HL-60/S4 treated with phorbol 12-myristate 13-acetate at 8.2 ng/mL for 4 days and 3 days (cell line): ENCODE measurements around the gene DDHD1.
"Not testable (repeated sequence)": the region's sequence is repeated elsewhere in the genome, so short reads cannot be mapped to it uniquely, and the experiment has no call there.

ENCODE experiments used
- in situ Hi-C: fragments of 300-500 bp; cut with MboI; formaldehyde crosslinking; loops from 2 replicates; pipeline ENCODE4 v1.15.0; 2022; ENCODE audit warnings: low sequenced_read_pairs

DDHD1 gene

DNA sequence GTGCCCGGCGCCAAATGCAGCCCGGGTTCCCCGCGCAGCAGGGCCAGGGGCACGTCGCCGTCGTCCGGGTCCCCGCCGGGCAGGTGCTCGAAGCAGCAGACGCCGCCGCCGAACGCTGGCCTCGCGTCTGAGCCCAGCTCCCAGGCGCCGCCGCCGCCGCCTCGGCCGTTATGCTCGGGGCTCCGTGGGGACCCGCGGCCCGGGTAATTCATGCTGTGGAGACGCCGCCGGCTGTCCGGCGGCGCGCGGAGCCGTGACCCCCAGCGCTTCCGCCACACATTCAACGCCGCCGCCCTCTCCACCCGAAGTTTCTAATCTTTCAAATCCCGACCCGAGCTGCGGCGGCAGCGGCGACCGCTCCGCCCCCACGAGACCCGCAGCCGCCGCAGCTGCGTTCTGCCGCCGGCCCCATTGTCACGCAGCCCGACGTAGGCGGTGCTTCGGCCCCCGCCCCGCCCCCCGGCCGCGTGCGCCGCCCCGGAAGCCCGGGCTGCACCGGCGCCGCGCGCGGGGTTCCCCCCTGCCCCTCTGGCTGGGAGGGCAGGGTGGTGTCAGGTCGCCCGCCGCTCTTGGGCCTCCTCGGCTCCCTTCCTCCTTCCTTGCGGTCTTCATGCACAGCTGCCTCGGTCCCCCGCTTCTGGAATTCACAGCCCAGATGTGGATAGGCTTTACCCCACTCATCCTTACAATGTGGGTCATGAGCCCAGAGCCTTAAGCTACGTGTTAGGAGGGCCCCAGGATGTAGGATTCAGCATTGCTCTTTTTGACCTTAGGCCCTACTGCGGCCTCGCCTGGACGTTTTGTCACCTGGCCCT, at the start of gene DDHD1:
TSS of gene DDHD1 (minus strand) at position 437 of the 815 bp plus-strand sequence. CDS start at position 212, 225 bp downstream.
- in situ Hi-C loops: no loop called here

DNA sequence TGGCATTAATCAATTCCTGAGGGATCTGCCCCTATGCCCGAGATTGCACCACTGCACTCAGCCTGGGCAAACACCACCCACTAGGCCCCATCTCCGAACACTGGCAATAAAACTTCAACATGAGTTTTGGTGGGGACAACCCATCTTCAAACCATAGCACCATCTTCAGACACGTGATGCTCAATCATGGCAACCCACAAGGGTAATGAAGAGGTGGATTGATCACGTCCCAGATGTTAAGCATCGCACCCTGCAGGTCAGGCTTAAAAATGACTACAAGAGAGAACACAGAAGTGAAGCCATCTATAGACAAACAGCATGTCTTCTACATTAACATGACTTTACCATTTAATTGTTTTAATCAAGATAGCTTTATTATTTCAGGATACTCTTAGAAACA, 42.8 kb upstream of the DDHD1 start:
- in situ Hi-C loops: no loop called here

DNA sequence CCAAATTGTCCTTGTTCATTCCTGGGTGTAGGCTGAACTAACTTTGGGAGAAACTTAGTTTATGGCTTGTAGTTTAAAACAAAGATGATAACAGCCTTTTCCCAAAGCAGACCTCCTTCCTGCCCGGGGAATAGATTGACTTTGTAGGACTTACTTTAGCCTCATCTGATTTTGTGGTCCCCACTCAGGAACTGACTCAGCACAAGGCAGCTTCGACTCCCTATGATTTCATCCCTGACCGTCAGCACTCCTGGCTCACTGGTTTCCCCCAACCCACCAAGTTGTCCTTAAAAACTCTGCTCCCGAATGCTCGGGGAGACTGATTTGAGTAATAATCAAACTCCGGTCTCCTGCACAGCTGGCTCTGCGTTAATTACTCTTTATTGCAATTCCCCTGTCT, 40.1 kb upstream of the DDHD1 start:
- in situ Hi-C loops: no loop called here

DNA sequence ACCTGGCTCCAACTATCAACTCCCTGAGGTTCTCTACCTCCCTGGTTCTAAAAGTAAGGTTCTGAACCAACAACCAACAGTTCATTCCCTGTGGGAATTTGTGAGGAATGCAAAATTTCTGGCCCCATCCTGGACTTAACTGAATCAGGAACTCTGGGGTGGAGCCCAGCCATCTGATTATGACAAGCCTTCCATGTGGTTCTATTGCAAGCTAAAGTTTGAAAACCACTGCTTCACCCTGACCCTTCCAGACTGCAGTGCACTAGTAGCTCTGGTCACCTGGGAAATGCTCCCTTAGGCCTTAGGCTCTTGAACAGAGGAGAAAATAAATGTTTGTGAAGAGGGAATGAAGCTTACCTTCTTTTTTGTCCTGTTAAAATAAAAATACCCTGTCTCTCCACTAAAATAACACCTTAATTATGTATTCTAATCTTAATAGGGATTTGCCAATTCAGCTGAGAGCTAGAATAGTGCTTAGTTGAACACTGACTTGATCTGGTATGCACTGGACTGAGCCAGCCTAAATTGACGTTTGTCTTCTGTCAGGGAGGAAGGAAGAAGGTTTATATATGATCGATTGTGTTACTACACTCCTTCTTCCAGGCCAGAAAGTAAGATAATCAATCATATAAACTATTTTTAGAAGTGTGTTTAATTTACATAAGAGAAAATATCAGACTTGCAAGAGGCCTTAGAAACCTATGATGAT, 39.1 kb upstream of the DDHD1 start:
- in situ Hi-C loops: no loop called here

DNA sequence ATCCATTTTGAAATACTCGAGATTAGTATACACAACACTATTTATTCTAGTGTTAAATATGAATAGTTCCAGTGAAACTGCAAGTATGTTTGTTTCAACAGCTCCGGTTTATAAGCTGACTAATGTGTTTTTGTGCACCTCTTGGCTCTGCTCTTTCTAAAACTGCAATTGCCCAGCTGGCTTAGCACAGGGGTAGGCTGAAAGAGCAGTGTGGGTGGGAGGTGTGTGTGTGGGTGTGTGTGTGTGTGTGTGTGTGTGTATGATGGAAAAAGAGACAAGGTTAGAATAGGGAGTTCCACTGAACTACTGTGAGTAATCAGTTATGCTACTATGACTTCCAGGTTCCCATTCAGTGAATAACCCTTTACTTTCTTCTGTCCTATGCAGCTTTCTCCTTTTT, 37.8 kb upstream of the DDHD1 start:
- in situ Hi-C loops: no loop called here

DNA sequence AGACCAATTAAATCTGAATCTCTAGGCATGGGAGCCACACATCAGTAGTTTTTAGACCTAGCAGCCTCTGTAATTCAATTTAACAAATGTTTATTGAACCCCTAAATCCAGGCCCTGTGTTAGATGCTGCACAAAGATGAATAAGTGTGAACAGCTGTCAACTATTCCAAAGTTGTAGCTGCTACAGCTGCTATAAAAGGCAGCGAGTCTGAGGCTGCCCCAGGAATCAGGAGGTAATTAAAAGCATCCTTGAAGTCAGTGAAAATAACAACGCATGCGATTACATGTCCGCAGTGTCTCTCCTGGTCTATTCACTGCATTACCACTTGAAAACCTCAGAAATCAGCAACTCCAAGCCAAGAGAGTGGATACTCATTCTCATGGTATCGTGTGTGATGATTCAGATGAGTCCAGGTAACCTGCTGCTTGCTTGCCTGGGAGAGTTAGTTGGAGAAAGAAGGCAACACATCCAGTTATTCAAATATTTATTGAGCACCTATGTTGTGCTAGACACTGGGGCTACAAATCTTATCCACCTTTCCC, 34.9 kb upstream of the DDHD1 start:
- in situ Hi-C loops: no loop called here

DNA sequence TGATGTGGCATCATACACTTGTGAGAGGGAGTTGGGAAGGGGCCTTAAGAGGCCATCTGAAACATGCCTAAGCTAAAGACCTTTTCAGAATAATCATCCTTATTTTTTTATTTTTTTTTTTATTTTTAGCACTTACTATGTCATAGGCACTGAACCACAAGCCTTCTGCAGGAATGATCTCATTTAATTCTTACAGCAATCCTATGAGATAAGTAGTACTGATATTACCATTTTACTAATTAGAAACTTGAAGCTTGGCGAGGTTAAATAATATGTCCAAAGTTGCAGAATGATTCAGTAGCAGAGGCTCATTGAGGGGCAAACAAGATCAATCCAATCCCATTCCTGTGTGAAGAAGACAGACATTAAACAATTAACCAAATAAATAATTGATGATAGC, 33.4 kb upstream of the DDHD1 start:
- in situ Hi-C loops: no loop called here

DNA sequence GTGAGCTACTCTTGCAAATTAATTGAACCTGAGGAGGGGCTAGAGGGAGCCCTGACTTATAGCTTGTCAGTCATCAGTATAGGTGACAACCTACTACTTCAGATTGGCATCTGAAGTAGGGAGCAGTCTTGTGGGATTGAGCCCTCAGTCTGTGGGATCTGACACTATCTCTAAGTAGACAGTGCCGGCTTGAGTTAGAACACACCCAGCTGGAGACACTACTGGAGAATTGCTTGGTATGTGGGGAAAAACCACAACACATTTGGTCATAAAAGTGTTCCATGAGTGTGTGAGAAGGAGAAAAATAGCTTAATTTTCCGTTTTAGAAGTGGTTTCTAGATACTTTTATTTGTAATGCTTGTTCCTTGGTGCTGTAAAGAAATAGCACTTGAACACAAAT, 30.5 kb upstream of the DDHD1 start:
- in situ Hi-C loops: no loop called here

DNA sequence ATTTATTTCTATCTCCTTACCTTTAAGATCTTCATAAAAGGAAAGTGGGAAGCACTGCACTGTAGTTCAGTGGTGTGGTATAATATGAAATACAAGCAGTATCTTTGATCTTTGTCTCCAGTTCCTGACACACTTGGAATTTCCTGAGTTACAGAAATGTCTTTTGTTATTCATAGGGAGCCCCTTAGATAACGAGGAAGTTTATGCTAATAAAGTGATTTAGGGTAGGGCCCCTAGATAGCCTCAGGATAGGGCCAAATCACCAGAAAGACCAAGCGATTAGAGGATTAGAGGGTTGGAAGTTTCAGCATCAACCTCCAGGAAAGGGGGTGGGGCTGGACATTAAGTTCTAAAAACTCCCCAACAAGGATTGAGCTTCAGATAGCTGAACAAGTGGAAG, 29.9 kb upstream of the DDHD1 start:
- in situ Hi-C loops: no loop called here

DNA sequence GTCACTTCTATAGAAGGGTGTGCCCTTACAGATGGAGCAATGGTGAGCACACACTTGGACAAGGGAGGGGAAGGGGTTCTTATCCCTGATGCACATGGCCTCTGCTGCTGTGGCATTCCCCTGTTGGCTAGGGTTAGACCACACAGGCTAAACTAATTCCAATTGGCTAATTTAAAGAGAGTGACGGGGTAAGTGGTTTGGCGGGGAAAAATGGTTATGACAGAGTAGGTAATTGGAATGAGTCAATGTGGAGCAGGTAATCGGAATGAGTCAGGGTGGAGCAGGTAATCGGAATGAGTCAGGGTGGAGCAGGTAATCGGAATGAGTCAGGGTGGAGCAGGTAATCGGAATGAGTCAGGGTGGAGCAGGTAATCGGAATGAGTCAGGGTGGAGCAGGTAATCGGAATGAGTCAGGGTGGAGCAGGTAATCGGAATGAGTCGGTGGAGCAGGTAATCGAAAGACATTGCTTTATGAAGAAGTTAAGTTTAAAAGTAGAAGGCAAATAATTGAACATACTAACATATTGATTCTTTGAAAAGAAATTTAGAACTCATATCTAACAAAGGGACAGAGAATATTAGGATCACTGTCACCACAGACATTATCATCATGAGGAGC, 28.4 kb upstream of the DDHD1 start:
- in situ Hi-C loops: not testable (repeated sequence)

DNA sequence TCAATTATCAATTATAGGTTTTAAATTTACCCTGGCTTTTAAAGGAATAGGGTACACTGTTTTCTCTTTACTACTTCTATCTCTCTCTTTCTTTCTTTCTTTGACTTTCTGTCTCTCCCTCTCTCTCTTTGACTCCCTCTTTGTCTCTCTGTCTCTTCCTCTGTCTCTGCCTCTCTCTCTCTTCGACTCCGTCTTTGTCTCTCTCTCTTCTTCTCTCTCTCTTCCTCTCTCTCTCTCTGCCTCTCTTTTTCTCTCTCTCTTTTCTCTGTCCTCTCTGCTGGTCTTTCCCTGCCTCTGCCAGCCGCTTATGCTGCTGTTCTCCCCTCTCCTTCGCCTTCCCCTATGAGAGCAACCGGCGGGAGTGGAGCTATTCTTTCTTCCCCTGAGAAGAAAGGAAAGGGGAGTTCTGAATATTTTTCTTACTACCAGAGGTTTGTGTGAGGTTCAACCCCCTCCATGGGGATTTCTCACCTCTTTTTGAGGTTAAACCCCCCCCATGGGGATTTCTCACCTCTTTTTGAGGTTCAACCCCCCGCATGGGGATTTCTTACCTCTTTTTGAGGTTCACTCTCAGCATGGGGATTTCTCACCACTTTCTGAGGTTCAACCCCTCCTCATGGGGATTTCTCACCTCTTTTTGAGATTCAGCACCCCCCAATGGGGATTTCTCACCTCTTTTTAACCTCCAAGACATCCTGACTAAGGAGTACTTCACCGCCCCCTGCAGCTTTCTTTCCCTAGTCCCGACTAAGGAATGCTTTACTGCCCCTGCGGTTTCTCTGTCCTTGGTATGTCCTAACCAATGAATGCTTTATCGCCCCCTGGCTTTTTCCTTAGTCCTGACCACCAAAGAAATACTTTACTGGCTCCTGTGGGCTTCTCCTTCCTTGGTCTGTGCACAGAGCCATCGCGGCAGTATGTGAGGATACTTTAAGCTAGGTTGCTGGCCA, 27.4 kb upstream of the DDHD1 start:
- in situ Hi-C loops: no loop called here

DNA sequence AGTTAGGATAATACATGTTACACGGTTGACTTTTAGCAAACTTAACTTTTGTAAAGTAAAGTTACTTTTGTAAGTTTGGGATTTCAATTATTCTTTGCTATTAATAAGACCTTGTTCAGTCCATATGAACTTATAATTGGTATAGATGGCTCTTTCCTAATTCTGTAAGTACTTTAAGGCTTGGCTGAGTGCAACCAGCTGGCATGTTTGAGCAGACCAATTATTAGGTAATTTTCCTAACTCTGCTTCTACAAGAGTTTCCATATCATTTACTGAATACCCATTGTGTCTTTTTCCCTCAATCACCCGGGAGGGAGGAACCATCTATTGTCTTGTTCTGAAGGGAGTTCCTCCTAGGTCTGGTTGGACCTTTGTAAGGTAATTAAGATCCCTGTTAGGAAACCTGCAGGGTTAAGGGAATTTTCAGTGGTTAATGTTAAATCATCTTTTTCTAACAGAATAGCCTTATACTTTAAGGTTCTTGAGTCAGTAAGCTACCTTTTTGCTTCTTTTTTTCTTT, 26.4 kb upstream of the DDHD1 start:
- in situ Hi-C loops: not testable (repeated sequence)

DNA sequence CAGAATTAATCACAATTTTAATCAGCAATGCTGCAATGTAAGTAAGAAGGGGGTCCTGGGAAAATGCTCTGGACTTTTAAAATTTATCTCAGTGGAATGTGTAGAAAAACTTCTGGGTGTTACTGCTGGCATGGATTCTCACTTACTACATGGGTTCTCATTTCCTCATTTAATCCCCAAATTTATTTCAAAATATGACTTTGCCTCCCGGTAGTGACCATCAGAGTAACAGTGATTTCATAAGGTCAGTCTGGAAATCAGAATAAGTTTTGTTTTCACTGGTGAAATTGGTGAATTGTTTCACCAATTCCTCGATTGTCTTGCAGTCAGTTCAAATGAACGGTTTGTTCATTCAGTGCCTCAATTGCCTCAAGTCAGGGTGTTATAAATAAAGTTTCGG, 22.3 kb upstream of the DDHD1 start:
- in situ Hi-C loops: no loop called here

DNA sequence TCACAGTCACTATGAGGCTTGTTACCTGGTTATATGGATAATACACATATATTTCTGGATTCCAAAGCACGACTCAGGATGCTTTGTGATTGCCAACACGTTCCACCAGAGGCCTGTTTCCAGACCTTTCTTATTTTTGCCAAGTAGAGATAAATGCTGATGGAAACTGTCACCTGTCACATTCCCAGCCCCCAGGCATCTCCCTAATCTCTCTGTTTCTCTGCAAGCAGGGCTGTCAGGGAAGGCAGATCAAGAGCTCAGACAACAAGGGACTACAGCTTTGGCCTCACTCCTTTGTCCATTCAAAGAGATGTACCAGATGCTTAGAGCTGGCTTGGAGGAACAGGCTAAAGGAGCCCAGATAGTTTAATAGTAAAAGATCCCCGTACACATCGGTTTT, 21.8 kb upstream of the DDHD1 start:
- in situ Hi-C loops: no loop called here

DNA sequence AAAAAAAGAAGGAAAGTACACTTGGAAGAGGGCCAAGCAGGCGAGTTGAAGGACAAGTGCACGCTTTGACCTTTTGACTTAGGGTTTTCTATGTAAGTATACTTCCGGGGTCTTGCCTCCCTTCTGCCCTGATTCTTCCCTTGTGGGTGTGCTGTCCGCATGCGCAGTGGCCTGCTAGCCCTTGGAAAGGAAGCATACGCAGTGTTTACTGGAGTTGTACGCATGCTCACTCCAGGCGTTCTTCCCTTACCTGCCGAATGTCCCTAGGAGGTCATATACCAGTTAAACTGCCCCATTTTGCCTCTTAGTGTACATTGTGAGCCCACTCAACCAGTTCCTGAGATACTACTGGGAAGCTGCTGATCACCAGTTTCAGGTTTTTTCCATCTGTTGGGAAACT, 15.7 kb upstream of the DDHD1 start:
- in situ Hi-C loops: no loop called here

DNA sequence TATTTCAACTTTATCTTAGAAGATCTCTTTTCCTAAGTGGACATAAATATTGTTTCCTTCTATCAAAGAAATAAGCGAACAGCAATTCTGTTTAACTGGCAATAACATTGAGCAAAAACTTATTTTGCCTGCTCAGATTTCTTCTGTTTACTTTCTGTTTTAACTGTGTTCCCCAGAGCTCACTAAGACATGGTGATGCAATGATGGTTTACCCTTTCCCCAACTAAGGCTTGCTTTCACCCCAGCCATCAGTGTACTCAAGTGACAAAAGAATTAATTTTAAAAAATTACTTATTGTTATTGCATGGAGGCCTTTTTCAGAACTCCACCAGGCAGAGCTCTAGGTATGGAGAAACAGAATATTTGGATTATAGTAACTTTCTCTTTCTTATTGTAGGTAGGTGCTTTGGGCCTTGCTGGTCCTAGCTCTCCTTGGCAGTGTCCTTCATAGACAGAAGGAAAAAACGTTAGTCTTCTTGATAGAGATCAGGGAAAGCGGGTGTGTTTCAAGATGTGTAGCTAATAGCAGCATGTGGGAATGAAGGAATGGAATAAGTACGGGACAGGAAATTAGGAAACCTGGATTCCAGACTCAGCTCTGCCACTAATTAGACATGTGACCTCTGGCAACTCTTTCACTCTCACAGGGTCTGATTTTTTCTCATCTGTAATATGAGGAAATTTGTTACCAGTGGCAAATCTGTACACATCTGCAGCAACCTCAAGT, 14.6 kb upstream of the DDHD1 start:
- in situ Hi-C loops: no loop called here

DNA sequence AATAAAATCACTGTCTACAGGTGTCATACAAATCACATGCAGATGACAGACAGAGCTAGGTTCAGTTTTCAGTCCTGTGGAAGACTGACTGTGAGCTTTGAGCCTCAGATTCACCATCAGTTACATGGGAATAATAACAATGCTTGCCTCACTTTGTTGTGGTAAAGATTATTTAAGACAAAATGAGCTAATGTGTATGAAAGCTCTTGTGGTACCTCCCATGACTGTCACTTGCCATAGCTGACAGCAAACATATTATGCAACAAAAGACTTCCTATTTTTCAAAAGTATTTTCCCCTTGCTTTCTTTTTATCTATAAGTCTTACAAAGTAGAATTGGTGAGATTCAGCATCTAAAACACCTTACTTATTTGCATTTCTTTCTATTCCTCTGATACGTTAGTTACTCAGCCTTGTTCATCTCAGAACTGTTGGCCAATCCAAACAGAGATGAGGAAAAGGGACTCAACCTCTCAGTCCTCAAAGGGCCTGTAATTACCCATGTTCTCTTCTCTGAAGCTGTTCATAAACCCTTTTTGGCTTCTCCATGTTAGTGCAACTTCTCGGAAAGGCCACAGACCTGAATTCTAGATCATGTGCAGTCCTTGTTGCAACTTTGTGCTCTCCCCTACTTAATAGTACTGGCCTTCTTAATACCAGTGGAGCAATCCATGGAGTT, 8.8 kb upstream of the DDHD1 start:
- in situ Hi-C loops: no loop called here

DNA sequence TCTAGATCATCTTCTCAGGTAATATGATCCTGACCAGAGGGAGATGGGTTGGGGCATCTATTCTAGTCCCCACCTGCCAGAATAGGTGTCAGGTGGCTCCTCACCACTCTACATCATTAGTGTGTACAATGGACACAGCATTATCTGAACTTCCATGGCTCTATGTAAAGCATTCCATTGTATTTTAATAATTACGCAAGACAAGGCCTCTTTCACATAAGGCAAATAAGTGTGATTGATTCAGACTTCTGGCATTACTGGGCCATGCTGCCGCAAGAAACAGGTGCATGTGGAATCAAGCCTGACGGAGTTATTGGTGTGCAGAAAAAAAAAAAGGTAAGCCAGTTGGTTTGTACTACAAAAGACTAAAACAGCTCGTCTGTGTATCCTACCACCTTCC, 3.1 kb upstream of the DDHD1 start:
- in situ Hi-C loops: no loop called here

DNA sequence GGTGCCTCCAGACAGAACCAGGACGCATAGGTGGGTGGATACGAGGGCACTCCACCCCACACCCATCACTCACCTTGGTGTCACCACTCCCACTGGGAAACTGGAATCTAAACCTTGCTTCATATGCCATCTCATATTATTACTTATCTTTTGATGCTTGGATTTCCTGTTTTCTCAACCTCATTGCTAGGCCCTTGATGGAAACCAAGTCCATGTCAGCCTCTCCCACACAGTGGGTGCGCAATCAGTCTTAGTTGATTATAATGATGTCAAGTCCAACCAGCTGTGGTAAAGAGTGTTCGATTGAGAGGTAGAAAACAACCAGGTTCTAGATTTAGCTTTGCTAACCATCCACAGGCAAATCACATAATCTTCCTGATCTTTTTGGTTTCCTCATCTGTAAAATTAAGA, 584 bp upstream of the DDHD1 start:
- in situ Hi-C loops: no loop called here
